Trophoblast cell (in vitro differentiated cells and primary cell): ENCODE data around the gene BCL2L11.
A peak's percentile ranks its signal among the peaks of the same experiment; 100 is the strongest.

Source experiments
- DNase-seq, 2 donors: peaks; one replicate each; pipeline ENCODE4 v3.0.0-alpha.2; 2016
- H2AFZ ChIP-seq: 2 replicates; pipeline ENCODE4 v1.6.1; 2013; ENCODE audit warnings: low read length, moderate library complexity, mild to moderate bottlenecking; ENCODE audit not compliant: insufficient read depth, poor library complexity
- H2AK5ac ChIP-seq: 2 replicates; pipeline ENCODE4 v1.6.1; 2013; ENCODE audit warnings: mild to moderate bottlenecking, low read length
- H2BK120ac ChIP-seq: 2 replicates; pipeline ENCODE4 v1.6.1; 2013; ENCODE audit warnings: low read length, mild to moderate bottlenecking, moderate library complexity; ENCODE audit not compliant: insufficient read depth, poor library complexity
- H2BK12ac ChIP-seq: 2 replicates; pipeline ENCODE4 v1.6.1; 2013; ENCODE audit warnings: mild to moderate bottlenecking, low read length, moderate library complexity
- H2BK5ac ChIP-seq: 2 replicates; pipeline ENCODE4 v1.6.1; 2013; ENCODE audit warnings: low read length, low read depth, moderate library complexity, mild to moderate bottlenecking; ENCODE audit not compliant: poor library complexity
- H3K14ac ChIP-seq: 2 replicates; pipeline ENCODE4 v1.6.1; 2013; ENCODE audit warnings: mild to moderate bottlenecking, low read length
- H3K18ac ChIP-seq: 2 replicates; pipeline ENCODE4 v1.6.1; 2013; ENCODE audit warnings: mild to moderate bottlenecking, low read length
- H3K23ac ChIP-seq: 2 replicates; pipeline ENCODE4 v1.6.1; 2013; ENCODE audit warnings: low read length
- H3K27ac ChIP-seq: 2 replicates; pipeline ENCODE4 v1.5.1; 2013; ENCODE audit warnings: low read depth, mild to moderate bottlenecking, inconsistent platforms, low read length, moderate library complexity
- H3K27me3 ChIP-seq: 2 replicates; pipeline ENCODE4 v1.6.1; 2013; ENCODE audit warnings: inconsistent platforms, mild to moderate bottlenecking, low read length, moderate library complexity; ENCODE audit not compliant: insufficient read depth
- H3K36me3 ChIP-seq, 2 experiments: 1 replicate in 1 of 2; 2 replicates in 1 of 2; pipeline ENCODE4 v1.6.1; 2013; ENCODE audit warnings: low read length in 2 of 2, mild to moderate bottlenecking in 2 of 2, moderate library complexity in 1 of 2; ENCODE audit not compliant: insufficient read depth in 2 of 2, control insufficient read depth in 1 of 2
- H3K4ac ChIP-seq: 2 replicates; pipeline ENCODE4 v1.6.1; 2013; ENCODE audit warnings: low read depth, mild to moderate bottlenecking, low read length, moderate library complexity
- H3K4me1 ChIP-seq, 2 experiments: 1 replicate in 1 of 2; 2 replicates in 1 of 2; pipeline ENCODE4 v1.6.1; 2013; ENCODE audit warnings: low read length in 2 of 2, mild to moderate bottlenecking in 2 of 2, moderate library complexity in 1 of 2; ENCODE audit not compliant: insufficient read depth in 2 of 2, control insufficient read depth in 1 of 2
- H3K4me2 ChIP-seq: 2 replicates; pipeline ENCODE4 v1.6.1; 2013; ENCODE audit warnings: inconsistent platforms, mild to moderate bottlenecking, low read length, moderate library complexity
- H3K4me3 ChIP-seq: 2 replicates; pipeline ENCODE4 v1.5.1; 2013; ENCODE audit warnings: mild to moderate bottlenecking, low read depth, low read length, inconsistent platforms
- H3K79me1 ChIP-seq: one replicate; pipeline ENCODE4 v1.6.1; 2013; ENCODE audit warnings: low read length
- H3K79me2 ChIP-seq: 2 replicates; pipeline ENCODE4 v1.6.1; 2013; ENCODE audit warnings: low read length, mild to moderate bottlenecking; ENCODE audit not compliant: control insufficient read depth, insufficient read depth, poor library complexity
- H3K9ac ChIP-seq: 2 replicates; pipeline ENCODE4 v1.6.1; 2013; ENCODE audit warnings: mild to moderate bottlenecking, low read length
- H3K9me3 ChIP-seq: 2 replicates; pipeline ENCODE4 v1.6.1; 2013; ENCODE audit warnings: low read depth, mild to moderate bottlenecking, control low read depth, inconsistent platforms, low read length; ENCODE audit not compliant: insufficient read depth
- H4K12ac ChIP-seq: 2 replicates; pipeline ENCODE4 v1.6.1; 2013; ENCODE audit warnings: low read depth, mild to moderate bottlenecking, low read length, moderate library complexity
- H4K8ac ChIP-seq: 2 replicates; pipeline ENCODE4 v1.6.1; 2013; ENCODE audit warnings: low read depth, mild to moderate bottlenecking, low read length, moderate library complexity
- H4K91ac ChIP-seq: one replicate; pipeline ENCODE4 v1.6.1; 2013; ENCODE audit warnings: low read depth, mild to moderate bottlenecking, low read length, moderate library complexity
- WGBS: extraction: QIAGEN DNeasy Blood & Tissue Kit; methylation state at CpG from one replicate; pipeline ENCODE4 v1.1.7; 2013; ENCODE audit warnings: missing lambda C conversion rate; ENCODE audit not compliant: insufficient read length, insufficient coverage; ENCODE audit errors: extremely low coverage; 5-methylcytosine and 5-hydroxymethylcytosine counted together

BCL2L11 gene

DNA sequence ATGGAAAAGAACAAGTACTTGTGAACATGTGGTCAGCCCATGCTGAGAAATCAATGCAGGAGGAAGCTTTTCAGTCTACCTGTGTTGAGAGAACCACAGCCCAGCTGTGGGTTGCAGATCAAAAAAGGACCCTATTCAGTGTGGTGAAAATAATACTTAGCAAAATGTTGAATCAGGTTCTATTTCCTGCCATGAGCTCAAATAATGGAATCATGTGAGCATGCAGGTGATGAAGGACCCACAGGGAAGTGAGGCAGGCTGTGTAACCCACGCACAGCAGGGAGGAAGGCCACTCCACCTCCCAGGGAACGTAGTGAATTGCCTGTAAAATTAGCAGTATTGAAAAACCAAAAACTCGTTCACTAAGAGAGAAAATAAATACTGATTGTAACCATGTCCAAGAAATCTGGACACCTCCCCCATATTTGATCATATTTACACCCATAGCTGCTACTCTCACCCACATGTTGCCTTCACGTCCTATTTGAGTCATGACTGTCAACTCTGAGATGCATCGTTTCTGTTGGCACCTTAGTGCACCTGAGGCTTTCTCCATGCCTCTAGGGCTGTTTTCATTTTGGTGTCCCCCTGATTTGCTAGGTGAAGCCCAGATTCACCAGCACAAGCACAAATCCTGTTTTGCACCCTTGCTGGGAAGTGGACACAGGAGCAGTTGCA lies 20.5 kb upstream of the BCL2L11 start:
- no peak overlapping the region for H4K8ac ChIP-seq
- no peak overlapping the region for H3K23ac ChIP-seq
- no peak overlapping the region for H3K27ac ChIP-seq
- H3K27me3 ChIP-seq, result no peaks in the 10 kb centered on the region
- H3K14ac ChIP-seq, result no peak overlapping the region
- H3K79me2 ChIP-seq, result no peaks in the 10 kb centered on the region
- H3K79me1 ChIP-seq, result no peaks in the 10 kb centered on the region
- WGBS, result no CpG with 5 or more reads among the region's 5 CpGs
- H2BK5ac ChIP-seq, result no peak overlapping the region
- no peak overlapping the region for H4K91ac ChIP-seq
- no peak overlapping the region for H3K9ac ChIP-seq
- no peak overlapping the region for H2AK5ac ChIP-seq
- H3K36me3 ChIP-seq, result no peaks in the 10 kb centered on the region
- no peak overlapping the region for H2BK12ac ChIP-seq
- H3K4me2 ChIP-seq, result no peak overlapping the region
- no peak overlapping the region for H4K12ac ChIP-seq
- H3K4me3 ChIP-seq, result no peak overlapping the region
- DNase-seq, result no peak
- no peak overlapping the region for H3K4ac ChIP-seq
- no peaks in the 10 kb centered on the region for H3K4me1 ChIP-seq
- no peak overlapping the region for H2BK120ac ChIP-seq
- no peak overlapping the region for H2AFZ ChIP-seq
- no peak overlapping the region for H3K18ac ChIP-seq
- H3K9me3 ChIP-seq, result no peaks in the 10 kb centered on the region

- H3K4ac ChIP-seq, result no peak overlapping the region
- DNase-seq, result peak in 1 of 2 donors; percentile 18
- H4K8ac ChIP-seq, result no peak overlapping the region
- H3K27me3 ChIP-seq, result no peaks in the 10 kb centered on the region
- no peaks in the 10 kb centered on the region for H3K79me1 ChIP-seq
- H2BK120ac ChIP-seq, result no peak overlapping the region
- H2AFZ ChIP-seq, result no peak overlapping the region
- H3K36me3 ChIP-seq, result no peaks in the 10 kb centered on the region
- H2AK5ac ChIP-seq, result no peak overlapping the region
- H3K4me1 ChIP-seq, result no peaks in the 10 kb centered on the region
- no peak overlapping the region for H3K4me2 ChIP-seq
- H2BK5ac ChIP-seq, result no peak overlapping the region
- H4K12ac ChIP-seq, result no peak overlapping the region
- no peak overlapping the region for H4K91ac ChIP-seq
- no peak overlapping the region for H3K27ac ChIP-seq
- H3K79me2 ChIP-seq, result no peaks in the 10 kb centered on the region
- H2BK12ac ChIP-seq, result no peak overlapping the region
- H3K9me3 ChIP-seq, result no peaks in the 10 kb centered on the region
- no peak overlapping the region for H3K18ac ChIP-seq
- no peak overlapping the region for H3K23ac ChIP-seq
- no CpG with 5 or more reads among the region's 5 CpGs for WGBS
- H3K14ac ChIP-seq, result no peak overlapping the region
- no peak overlapping the region for H3K9ac ChIP-seq
- no peak overlapping the region for H3K4me3 ChIP-seq
Measured at GRCh38 chr2:111100765-111101162, 19.9 kb upstream of the BCL2L11 start.

DNA sequence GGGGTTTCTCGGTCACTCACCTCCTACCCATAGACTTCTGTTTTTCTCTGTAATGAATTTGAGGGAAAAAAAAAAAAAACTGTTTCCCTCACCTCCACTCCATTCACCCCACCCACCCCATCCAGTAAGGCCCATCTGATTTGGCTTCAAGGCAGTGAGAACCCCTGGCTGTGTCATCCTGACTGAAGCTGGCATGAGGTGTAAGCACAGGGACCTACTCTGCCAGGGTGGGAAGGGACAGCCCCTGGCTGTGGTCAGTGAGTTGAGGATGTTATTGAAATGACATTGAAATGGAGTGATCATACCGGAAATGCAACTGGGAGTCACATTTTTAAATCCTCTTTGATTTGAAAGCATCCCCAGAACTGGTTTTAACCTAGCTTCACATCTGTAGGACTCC lies 19.1 kb upstream of the BCL2L11 start:
- no peak overlapping the region for H4K12ac ChIP-seq
- H3K79me1 ChIP-seq, result no peaks in the 10 kb centered on the region
- no peaks in the 10 kb centered on the region for H3K4me1 ChIP-seq
- no peaks in the 10 kb centered on the region for H3K27me3 ChIP-seq
- no peak overlapping the region for H3K27ac ChIP-seq
- no peak overlapping the region for H2AK5ac ChIP-seq
- H3K18ac ChIP-seq, result no peak overlapping the region
- no peak overlapping the region for H3K4me2 ChIP-seq
- H2AFZ ChIP-seq, result no peak overlapping the region
- H3K9ac ChIP-seq, result no peak overlapping the region
- no peak for DNase-seq
- no peaks in the 10 kb centered on the region for H3K79me2 ChIP-seq
- H2BK5ac ChIP-seq, result no peak overlapping the region
- H2BK12ac ChIP-seq, result no peak overlapping the region
- H2BK120ac ChIP-seq, result no peak overlapping the region
- no peaks in the 10 kb centered on the region for H3K9me3 ChIP-seq
- H3K36me3 ChIP-seq, result no peaks in the 10 kb centered on the region
- H4K8ac ChIP-seq, result no peak overlapping the region
- H3K4me3 ChIP-seq, result no peak overlapping the region
- WGBS, result no CpG with 5 or more reads among the region's 2 CpGs
- no peak overlapping the region for H3K14ac ChIP-seq
- no peak overlapping the region for H3K4ac ChIP-seq
- H3K23ac ChIP-seq, result no peak overlapping the region
- H4K91ac ChIP-seq, result no peak overlapping the region

- no peak overlapping the region for H3K4me3 ChIP-seq
- H3K27ac ChIP-seq, result no peak overlapping the region
- no peaks in the 10 kb centered on the region for H3K9me3 ChIP-seq
- H2AFZ ChIP-seq, result no peak overlapping the region
- no peaks in the 10 kb centered on the region for H3K79me1 ChIP-seq
- H3K18ac ChIP-seq, result no peak overlapping the region
- no peak for DNase-seq
- no peak overlapping the region for H4K8ac ChIP-seq
- H3K23ac ChIP-seq, result no peak overlapping the region
- no peak overlapping the region for H3K14ac ChIP-seq
- H2BK120ac ChIP-seq, result no peak overlapping the region
- H2BK12ac ChIP-seq, result no peak overlapping the region
- H4K12ac ChIP-seq, result no peak overlapping the region
- H2AK5ac ChIP-seq, result no peak overlapping the region
- no peak overlapping the region for H3K4me2 ChIP-seq
- no peak overlapping the region for H2BK5ac ChIP-seq
- no peak overlapping the region for H4K91ac ChIP-seq
- H3K9ac ChIP-seq, result no peak overlapping the region
- no peaks in the 10 kb centered on the region for H3K4me1 ChIP-seq
- WGBS, result no CpG with 5 or more reads among the region's 2 CpGs
- no peaks in the 10 kb centered on the region for H3K79me2 ChIP-seq
- no peaks in the 10 kb centered on the region for H3K36me3 ChIP-seq
- H3K27me3 ChIP-seq, result no peaks in the 10 kb centered on the region
- H3K4ac ChIP-seq, result no peak overlapping the region
Measured at GRCh38 chr2:111102216-111102615, 18.5 kb upstream of the BCL2L11 start.
